RKO (cell line): ENCODE data around the gene ANKS3.

Experiments used
- DNase-seq: peaks from one replicate; pipeline ENCODE4 v3.0.0-alpha.2; 2016; ENCODE audit warnings: low spot score

ANKS3 gene

GRCh38 chr16:4734063-4734729, at the start of gene ANKS3, which contains the start of gene DNAAF8:
Gene ANKS3 (minus strand): TSS chr16:4734271. CDS start chr16:4730149, 4,122 bp downstream.
Gene DNAAF8 (plus strand): TSS chr16:4734537. CDS start chr16:4736515, 1,978 bp downstream.
- peak; percentile 97 for DNase-seq

DNA sequence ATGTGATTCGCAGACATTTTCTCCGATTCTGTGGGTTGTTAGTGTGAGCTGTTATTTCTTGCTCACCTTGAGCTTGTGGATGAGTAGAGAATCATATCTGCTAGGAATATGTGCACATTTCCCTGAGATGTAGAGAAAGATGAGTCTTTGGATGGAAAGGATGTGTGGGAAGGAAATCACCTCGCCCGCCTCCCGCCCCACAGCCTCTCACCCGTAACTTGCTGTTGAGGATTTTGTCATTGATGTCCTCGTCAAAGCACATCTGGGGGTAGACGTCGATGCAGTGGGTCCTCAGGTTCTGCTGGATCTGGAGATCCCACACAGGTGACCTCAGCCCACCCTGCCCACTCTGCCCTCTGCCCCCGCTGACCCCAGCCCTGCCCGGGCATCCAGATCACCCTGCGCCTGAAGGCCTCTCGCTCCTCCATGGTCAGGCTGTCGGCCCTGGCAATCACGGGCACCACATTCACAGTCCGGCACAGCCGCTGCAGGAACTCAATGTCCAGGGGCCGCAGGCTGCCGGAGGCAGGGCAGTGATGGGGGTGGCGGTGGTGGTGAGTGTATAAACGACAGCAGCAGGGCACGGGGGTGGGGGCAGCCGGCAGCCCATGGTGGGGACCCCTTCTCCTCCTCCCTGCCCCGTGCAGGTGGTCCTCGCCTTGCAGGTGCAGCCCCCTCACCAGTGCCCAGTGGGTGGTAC, 49.3 kb upstream of the ANKS3 start:
- no peak for DNase-seq

DNA sequence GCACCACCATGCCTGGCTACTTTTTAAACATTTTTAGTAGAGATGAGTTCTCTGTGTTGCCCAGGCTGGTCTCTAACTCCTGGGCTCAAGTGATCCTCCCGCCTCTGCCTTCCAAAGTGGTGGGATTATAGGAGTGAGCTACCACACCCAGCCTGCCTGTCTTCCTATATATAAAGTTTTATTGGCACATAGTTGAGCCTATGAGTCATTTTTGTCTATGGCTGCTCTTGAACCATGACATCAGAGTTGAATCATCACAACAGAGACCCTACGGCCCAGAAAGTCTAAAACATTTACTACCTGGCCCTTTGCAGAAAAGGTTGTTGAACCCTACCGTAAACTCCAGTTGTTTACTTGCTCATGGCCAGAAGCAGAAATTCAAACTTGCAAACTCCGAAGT, 46.2 kb upstream of the ANKS3 start:
- peak; percentile 49 for DNase-seq

DNA sequence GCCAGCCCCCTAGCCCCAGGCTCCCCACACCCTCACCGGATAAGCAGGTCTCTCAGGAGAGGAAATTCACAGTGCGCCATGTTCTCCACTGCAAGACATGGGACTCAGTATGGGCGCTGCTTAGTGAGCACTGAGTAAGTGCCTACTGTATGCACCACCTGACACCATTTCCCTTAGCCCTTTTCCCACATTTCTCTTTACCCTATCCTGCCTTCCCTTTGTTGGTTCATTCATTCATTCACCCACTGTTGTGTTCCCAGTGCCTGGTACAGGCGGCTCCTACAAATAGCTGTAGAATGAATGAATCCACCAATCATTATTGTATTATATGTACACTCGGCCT, 44.0 kb upstream of the ANKS3 start:
- DNase-seq = no peak

- DNase-seq = no peak
Observed at GRCh38 chr16:4777339-4778049, 43.4 kb upstream of the ANKS3 start.

- no peak for DNase-seq
Observed at GRCh38 chr16:4776141-4776705, 42.2 kb upstream of the ANKS3 start.

GRCh38 chr16:4775005-4775404, 40.9 kb upstream of the ANKS3 start:
- DNase-seq = no peak

DNA sequence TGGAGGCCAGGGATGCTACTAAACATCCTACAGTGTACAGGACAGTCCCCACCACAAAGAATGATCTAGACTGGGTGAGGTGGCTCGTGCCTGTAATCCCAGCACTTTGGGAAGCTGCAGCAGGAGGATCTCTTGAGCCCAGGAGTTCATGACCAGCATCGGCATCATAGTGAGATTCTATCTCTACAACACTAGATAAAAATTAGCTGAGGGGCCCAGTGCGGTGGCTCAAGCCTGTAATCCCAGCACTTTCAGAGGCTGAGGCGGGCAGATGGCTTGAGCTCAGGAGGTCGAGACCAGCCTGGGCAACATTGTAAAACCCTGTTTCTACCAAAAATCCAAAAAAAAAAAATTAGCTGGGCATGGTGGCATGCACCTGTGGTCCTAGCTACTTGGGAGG, 38.3 kb upstream of the ANKS3 start:
- DNase-seq = no peak

DNA sequence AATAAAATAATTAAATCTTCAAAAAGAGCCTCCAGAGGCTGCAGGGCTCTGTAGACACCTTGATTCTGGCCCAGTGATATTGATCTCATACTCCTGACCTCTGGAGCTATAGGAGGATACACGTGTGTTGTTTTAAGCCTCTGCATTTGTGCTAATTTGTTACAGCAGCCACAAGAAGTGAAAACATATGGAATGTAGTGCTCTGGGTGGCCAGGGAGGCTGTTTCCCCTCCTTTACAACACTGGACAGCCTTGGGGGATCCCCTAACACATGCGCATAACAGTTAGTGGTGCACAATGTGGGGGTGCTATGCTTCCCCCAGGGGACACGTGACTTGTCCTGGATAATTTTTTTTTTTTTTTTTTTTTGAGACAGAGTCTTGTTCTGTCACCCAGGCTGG, 37.6 kb upstream of the ANKS3 start:
- no peak for DNase-seq

- DNase-seq = no peak
Observed at GRCh38 chr16:4769306-4769638, 35.2 kb upstream of the ANKS3 start.

- DNase-seq = peak; percentile 96
Observed at GRCh38 chr16:4768549-4769305, 34.7 kb upstream of the ANKS3 start.

DNA sequence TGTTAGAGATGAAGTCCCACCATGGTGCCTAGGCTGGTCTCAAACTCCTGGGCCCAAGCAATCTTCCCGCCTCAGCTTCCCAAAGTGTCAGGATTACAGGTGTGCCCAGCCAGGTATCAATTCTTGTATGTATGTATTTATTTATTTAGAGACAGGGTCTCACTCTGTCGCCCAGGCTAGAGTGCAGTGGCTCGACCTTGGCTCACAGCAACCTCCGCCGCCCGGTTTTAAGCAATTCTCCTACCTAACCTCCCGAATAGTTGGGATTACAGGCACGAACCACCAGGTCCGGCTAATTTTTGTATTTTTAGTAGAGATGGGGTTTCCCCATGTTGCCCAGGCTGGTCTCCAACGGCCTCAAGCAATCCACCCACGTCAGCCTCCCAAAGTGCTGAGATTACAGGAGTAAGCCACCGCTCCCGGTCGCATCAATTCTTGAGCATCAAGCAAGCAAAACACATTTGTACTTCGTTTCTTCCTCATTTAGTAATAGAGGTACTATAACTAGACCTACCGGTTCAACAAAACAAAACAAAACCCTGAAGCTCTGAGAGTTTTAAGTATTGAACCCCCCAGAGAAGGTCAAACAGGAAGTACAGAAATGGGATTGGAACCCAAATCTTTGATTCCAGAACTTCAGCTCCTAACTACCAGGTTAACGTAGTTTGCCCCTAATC, 33.9 kb upstream of the ANKS3 start:
- peak; percentile 47 for DNase-seq

DNA sequence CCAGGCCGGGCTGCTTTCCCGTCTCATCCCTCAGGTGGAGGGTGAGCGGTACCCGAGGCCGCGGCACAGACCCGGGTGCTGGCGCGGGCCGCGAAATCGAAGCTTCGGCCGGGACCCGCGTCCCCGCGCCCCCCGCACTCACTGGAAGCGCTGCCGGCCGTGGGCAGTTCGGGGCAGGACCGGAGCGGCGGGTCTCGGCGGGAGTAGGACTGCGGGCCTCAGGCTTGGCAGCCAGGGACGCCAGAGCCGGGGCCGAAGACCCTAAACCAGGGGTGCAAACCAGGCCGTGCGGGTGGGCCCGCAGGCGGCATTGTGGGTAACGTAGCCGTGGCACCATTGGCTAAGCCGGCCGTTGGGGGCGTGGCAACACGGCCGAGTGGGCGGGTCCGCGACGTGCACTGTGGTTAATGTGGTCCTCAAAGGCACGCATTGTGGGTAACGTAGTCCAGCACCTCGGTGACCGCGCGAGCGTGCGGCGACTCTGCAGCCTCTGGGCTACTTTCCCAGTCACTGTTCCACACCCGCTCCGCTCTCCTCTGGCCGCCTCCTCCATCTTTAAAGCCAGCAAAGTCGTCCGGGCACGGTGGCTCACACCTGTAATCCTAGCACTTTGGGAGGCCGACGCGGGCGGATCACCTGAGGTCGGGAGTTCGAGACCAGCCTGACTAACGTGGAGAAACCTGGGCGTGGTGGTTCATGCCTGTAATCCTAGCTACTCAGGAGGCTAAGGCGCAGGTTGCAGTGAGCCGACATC, 33.0 kb upstream of the ANKS3 start, which contains the start of gene ZNF500:
ZNF500 (minus strand) TSS at position 288 of the 754 bp plus-strand sequence. CDS start 1,184 bp downstream, outside the sequence.
- peak; percentile 97 for DNase-seq

DNA sequence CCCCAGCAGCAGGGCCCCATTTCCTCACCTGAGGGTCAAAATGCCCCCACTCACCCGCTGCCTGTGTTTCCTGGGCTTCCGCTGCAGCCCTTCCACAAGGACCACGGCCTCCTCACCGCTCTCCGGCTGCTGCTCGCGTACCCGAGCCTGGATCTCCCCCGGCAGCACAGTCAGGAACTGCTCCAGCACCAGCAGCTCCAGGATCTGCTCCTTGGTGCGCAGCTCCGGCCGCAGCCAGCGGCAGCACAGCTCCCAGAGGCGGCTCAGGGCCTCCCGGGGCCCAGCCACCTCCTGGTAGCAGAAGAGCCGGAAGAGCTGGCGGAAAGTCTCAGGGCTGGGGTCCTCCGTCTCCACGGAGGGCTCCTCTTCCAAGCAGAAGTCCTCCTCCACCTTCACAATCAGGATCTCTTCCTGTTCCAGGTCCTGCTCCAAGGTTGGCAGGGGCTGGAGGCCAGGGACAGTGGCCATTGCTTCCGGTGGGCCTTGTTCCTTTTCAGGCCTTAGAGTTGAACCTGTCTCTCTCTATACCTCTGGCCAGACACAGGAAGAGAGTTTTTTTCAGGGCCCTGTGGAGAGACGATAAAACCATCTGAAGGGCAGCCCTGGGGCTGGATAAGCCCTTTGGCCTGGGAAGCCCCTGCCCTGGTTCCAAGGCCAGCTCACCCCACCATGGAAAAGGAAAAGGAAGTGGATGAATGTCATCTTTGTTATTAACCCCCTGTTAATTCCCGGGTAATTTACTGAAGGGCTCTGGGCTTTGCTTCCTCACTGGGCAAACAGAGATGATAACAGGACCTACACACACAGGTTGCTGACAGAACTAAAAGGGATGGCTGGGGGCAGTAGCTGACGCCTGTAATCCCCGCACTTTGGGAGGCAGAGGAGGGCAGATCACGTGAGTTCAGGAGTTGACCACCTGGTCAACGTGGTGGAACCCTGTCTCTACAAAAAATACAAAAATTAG, 31.7 kb upstream of the ANKS3 start:
- DNase-seq = no peak

GRCh38 chr16:4763791-4764190, 29.7 kb upstream of the ANKS3 start:
- DNase-seq = peak; percentile 33

DNA sequence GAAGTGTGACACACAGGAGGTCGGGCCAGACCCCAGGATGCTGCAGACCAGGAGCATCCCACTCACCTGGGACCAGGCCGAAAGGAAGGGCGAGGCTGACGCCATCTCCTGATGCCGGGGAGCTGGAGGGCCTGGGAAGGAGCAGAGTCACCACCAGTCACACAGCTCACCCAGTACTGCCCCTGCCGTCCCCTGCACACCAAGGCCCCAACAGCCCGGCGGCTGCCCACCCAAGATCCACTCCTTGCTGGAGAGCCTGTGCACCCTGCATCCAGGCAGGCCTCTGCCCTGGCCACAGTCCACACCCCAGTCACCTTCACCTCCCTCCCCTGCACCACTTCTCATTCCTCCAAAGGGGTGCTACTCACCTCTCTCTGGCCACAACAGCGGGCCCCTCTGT, 28.1 kb upstream of the ANKS3 start:
- no peak for DNase-seq

GRCh38 chr16:4760221-4760910, 26.3 kb upstream of the ANKS3 start:
- no peak for DNase-seq

DNA sequence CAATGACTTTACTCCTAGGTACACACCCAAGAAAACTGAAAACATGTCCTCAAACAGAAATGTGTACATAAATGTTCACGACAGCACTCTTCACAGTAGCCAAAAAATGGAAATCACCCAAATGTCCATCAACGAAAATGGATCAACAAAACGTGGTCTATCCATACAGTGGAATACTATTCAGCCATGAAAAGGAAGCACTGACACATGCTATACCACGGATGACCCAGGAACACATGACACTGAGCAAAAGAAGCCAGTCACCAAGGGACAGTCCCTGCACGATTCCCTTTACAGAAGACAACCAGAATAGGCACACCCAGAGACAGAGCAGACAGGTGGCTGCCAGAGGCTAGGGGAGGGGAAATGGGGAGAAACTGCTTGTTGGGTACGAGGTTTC, 21.6 kb upstream of the ANKS3 start:
- no peak for DNase-seq

DNA sequence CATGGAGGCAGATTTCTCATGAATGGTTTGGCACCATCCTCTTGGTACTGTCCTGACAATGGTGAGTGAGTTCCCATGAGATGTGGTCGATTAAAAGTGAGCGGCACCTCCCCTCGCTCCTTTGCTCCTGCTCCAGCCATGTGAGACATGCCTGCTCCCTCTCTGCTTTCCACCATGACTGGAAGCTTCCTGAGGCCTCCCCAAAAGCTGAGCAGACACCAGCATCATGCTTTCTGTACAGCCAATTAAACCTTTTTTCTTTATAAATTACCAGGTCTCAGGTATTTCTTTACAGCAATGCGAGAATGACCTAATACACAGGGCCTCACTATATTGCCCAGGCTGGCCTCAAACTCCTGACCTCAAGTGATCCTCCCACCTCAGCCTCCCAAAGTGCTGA, 20.8 kb upstream of the ANKS3 start:
- no peak for DNase-seq
